HEK293 (cell line): Measurements from ENCODE around the gene FAM193B.

Experiments used
- ELK4 ChIP-seq: IDR thresholded peaks from 2 replicates; pipeline ENCODE4 v1.6.1; 2011; ENCODE audit warnings: mild to moderate bottlenecking, low read depth, low read length, borderline replicate concordance
- FEZF1 ChIP-seq: fragments of 450-650 bp; formaldehyde crosslinking; IDR thresholded peaks from 2 replicates; pipeline ENCODE4 v1.5.1; 2016; ENCODE audit warnings: missing biosample characterization, missing genetic modification characterization
- GFI1B ChIP-seq: fragments of 450-650 bp; formaldehyde crosslinking; IDR thresholded peaks from 2 replicates; pipeline ENCODE4 v1.5.1; 2016; ENCODE audit warnings: missing biosample characterization, missing genetic modification characterization
- GLI2 ChIP-seq: fragments of 450-650 bp; formaldehyde crosslinking; IDR thresholded peaks from 2 replicates; pipeline ENCODE4; 2017; ENCODE audit warnings: missing biosample characterization, missing genetic modification characterization, low read depth, borderline replicate concordance
- HOXD13 ChIP-seq: sonication (generic); formaldehyde crosslinking; IDR thresholded peaks from 2 replicates; pipeline ENCODE4 v1.8.0; 2022; ENCODE audit warnings: missing genetic modification reagents, borderline replicate concordance
- MYNN ChIP-seq: fragments of 450-650 bp; formaldehyde crosslinking; IDR thresholded peaks from 2 replicates; pipeline ENCODE4 v1.5.1; 2016; ENCODE audit warnings: missing biosample characterization, missing genetic modification characterization, borderline replicate concordance
- SCRT1 ChIP-seq: fragments of 450-650 bp; formaldehyde crosslinking; IDR thresholded peaks from 2 replicates; pipeline ENCODE4 v1.5.1; 2016; ENCODE audit warnings: missing biosample characterization, missing genetic modification characterization, borderline replicate concordance
- TCF7L2 ChIP-seq: IDR thresholded peaks from 2 replicates; pipeline ENCODE4 v1.6.1; 2011; ENCODE audit warnings: low read depth, mild to moderate bottlenecking, inconsistent platforms, low read length, moderate library complexity, borderline replicate concordance
- ZFP41 ChIP-seq: fragments of 450-650 bp; formaldehyde crosslinking; IDR thresholded peaks from 2 replicates; pipeline ENCODE4 v1.5.1; 2016; ENCODE audit warnings: missing biosample characterization, missing genetic modification characterization, borderline replicate concordance
- ZNF184 ChIP-seq: fragments of 450-650 bp; IDR thresholded peaks from 2 replicates; pipeline ENCODE4 v1.5.1; 2018; ENCODE audit warnings: missing biosample characterization, mild to moderate bottlenecking, missing genetic modification characterization
- ZNF239 ChIP-seq: fragments of 450-650 bp; formaldehyde crosslinking; IDR thresholded peaks from 2 replicates; pipeline ENCODE4 v1.5.1; 2016; ENCODE audit warnings: missing biosample characterization, missing genetic modification characterization
- ZNF248 ChIP-seq: fragments of 450-650 bp; formaldehyde crosslinking; IDR thresholded peaks from 2 replicates; pipeline ENCODE4 v1.5.1; 2017; ENCODE audit warnings: missing biosample characterization, missing genetic modification characterization
- ZNF274 ChIP-seq, 2 experiments: fragments of 200-500 bp in 1 of 2; fragments of 450-650 bp in 1 of 2; sonication (Bioruptor generic) in 1 of 2; formaldehyde crosslinking in 1 of 2; IDR thresholded peaks; 2 replicates each; pipeline versions ENCODE4 v1.5.1 to v1.6.1; 2014 to 2016; ENCODE audit warnings: borderline replicate concordance in 1 of 2, inconsistent platforms in 1 of 2, low read length in 1 of 2, missing biosample characterization in 1 of 2, missing genetic modification characterization in 1 of 2
- ZNF354C ChIP-seq: fragments of 450-650 bp; formaldehyde crosslinking; IDR thresholded peaks from 2 replicates; pipeline ENCODE4 v1.5.1; 2016; ENCODE audit warnings: missing biosample characterization, missing genetic modification characterization, low read depth, borderline replicate concordance
- ZNF394 ChIP-seq: fragments of 450-650 bp; formaldehyde crosslinking; IDR thresholded peaks from 2 replicates; pipeline ENCODE4 v1.5.1; 2016; ENCODE audit warnings: missing biosample characterization, missing genetic modification characterization, mild to moderate bottlenecking, moderate library complexity, borderline replicate concordance
- ZNF404 ChIP-seq: fragments of 450-650 bp; formaldehyde crosslinking; IDR thresholded peaks from 2 replicates; pipeline ENCODE4 v1.5.1; 2017; ENCODE audit warnings: missing biosample characterization, missing genetic modification characterization
- ZNF544 ChIP-seq: fragments of 450-650 bp; formaldehyde crosslinking; IDR thresholded peaks from 2 replicates; pipeline ENCODE4 v1.5.0; 2017; ENCODE audit warnings: missing biosample characterization, missing genetic modification characterization
- ZNF658 ChIP-seq: fragments of 450-650 bp; formaldehyde crosslinking; IDR thresholded peaks from 2 replicates; pipeline ENCODE4; 2016; ENCODE audit warnings: missing biosample characterization, missing genetic modification characterization
- ZNF660 ChIP-seq: fragments of 450-650 bp; IDR thresholded peaks from 2 replicates; pipeline ENCODE4 v1.5.1; 2018; ENCODE audit warnings: missing biosample characterization, mild to moderate bottlenecking, missing genetic modification characterization
- ZNF677 ChIP-seq: fragments of 450-650 bp; IDR thresholded peaks from 2 replicates; pipeline ENCODE4 v1.5.0; 2018; ENCODE audit warnings: missing biosample characterization, mild to moderate bottlenecking, missing genetic modification characterization, moderate library complexity
- ZNF777 ChIP-seq: fragments of 450-650 bp; formaldehyde crosslinking; IDR thresholded peaks from 2 replicates; pipeline ENCODE4 v1.5.1; 2017; ENCODE audit warnings: missing biosample characterization, missing genetic modification characterization, borderline replicate concordance
- ZSCAN23 ChIP-seq: fragments of 450-650 bp; formaldehyde crosslinking; IDR thresholded peaks from 2 replicates; pipeline ENCODE4 v1.5.1; 2016; ENCODE audit warnings: missing biosample characterization, missing genetic modification characterization
- TF ChIP-seq, protein P1 (sequence below): fragments of 450-650 bp; formaldehyde crosslinking; IDR thresholded peaks from 2 replicates; pipeline ENCODE4 v1.5.1; 2016; ENCODE audit warnings: missing biosample characterization, missing genetic modification characterization, borderline replicate concordance
- TF ChIP-seq, protein P2 (sequence below): fragments of 450-650 bp; IDR thresholded peaks from 2 replicates; pipeline ENCODE4 v1.5.1; 2018; ENCODE audit warnings: missing biosample characterization, mild to moderate bottlenecking, missing genetic modification characterization
- TF ChIP-seq, protein P3 (sequence below): fragments of 450-650 bp; formaldehyde crosslinking; IDR thresholded peaks from 2 replicates; pipeline ENCODE4 v1.5.1; 2016; ENCODE audit warnings: missing biosample characterization, missing genetic modification characterization
- TF ChIP-seq, protein P4 (sequence below): fragments of 450-650 bp; formaldehyde crosslinking; IDR thresholded peaks from 2 replicates; pipeline ENCODE4 v1.5.1; 2017; ENCODE audit warnings: missing biosample characterization, missing genetic modification characterization

FAM193B gene

GRCh38 chr5:177497292-177498012 is 56.9 kb downstream of the FAM193B start, which contains the start of gene PDLIM7 (continued):
- no peak for TF ChIP-seq ZNF274 (IDR thresholded peaks at IDR 0.05; ENCODE audit: low read length)
- no peak for TF ChIP-seq ZNF274 (tag by site-specific recombination; IDR thresholded peaks at IDR 0.05; ENCODE audit: borderline replicate concordance)
- no peak for TF ChIP-seq ZSCAN23 (tag by site-specific recombination)
- TF ChIP-seq TCF7L2, result no peak
- no peak for TF ChIP-seq ZNF777 (tag by site-specific recombination)
- TF ChIP-seq, protein P1, sequence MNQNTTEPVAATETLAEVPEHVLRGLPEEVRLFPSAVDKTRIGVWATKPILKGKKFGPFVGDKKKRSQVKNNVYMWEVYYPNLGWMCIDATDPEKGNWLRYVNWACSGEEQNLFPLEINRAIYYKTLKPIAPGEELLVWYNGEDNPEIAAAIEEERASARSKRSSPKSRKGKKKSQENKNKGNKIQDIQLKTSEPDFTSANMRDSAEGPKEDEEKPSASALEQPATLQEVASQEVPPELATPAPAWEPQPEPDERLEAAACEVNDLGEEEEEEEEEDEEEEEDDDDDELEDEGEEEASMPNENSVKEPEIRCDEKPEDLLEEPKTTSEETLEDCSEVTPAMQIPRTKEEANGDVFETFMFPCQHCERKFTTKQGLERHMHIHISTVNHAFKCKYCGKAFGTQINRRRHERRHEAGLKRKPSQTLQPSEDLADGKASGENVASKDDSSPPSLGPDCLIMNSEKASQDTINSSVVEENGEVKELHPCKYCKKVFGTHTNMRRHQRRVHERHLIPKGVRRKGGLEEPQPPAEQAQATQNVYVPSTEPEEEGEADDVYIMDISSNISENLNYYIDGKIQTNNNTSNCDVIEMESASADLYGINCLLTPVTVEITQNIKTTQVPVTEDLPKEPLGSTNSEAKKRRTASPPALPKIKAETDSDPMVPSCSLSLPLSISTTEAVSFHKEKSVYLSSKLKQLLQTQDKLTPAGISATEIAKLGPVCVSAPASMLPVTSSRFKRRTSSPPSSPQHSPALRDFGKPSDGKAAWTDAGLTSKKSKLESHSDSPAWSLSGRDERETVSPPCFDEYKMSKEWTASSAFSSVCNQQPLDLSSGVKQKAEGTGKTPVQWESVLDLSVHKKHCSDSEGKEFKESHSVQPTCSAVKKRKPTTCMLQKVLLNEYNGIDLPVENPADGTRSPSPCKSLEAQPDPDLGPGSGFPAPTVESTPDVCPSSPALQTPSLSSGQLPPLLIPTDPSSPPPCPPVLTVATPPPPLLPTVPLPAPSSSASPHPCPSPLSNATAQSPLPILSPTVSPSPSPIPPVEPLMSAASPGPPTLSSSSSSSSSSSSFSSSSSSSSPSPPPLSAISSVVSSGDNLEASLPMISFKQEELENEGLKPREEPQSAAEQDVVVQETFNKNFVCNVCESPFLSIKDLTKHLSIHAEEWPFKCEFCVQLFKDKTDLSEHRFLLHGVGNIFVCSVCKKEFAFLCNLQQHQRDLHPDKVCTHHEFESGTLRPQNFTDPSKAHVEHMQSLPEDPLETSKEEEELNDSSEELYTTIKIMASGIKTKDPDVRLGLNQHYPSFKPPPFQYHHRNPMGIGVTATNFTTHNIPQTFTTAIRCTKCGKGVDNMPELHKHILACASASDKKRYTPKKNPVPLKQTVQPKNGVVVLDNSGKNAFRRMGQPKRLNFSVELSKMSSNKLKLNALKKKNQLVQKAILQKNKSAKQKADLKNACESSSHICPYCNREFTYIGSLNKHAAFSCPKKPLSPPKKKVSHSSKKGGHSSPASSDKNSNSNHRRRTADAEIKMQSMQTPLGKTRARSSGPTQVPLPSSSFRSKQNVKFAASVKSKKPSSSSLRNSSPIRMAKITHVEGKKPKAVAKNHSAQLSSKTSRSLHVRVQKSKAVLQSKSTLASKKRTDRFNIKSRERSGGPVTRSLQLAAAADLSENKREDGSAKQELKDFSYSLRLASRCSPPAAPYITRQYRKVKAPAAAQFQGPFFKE (tag by site-specific recombination), result no peak
- no peak for TF ChIP-seq ZNF404 (tag by site-specific recombination)
- no peak for TF ChIP-seq GFI1B (tag by site-specific recombination)
- TF ChIP-seq ZNF658 (tag by site-specific recombination), result no peak
- TF ChIP-seq ZNF544 (tag by site-specific recombination), result no peak
- TF ChIP-seq, protein P2, sequence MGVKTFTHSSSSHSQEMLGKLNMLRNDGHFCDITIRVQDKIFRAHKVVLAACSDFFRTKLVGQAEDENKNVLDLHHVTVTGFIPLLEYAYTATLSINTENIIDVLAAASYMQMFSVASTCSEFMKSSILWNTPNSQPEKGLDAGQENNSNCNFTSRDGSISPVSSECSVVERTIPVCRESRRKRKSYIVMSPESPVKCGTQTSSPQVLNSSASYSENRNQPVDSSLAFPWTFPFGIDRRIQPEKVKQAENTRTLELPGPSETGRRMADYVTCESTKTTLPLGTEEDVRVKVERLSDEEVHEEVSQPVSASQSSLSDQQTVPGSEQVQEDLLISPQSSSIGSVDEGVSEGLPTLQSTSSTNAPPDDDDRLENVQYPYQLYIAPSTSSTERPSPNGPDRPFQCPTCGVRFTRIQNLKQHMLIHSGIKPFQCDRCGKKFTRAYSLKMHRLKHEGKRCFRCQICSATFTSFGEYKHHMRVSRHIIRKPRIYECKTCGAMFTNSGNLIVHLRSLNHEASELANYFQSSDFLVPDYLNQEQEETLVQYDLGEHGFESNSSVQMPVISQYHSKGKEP (tag by site-specific recombination), result no peak
- no peak for TF ChIP-seq SCRT1 (tag by site-specific recombination)
- TF ChIP-seq ELK4, result no peak
- TF ChIP-seq HOXD13 (CRISPR knock-in tag), result no peak
- TF ChIP-seq MYNN (tag by site-specific recombination), result no peak
- TF ChIP-seq ZNF248 (tag by site-specific recombination), result no peak
- no peak for TF ChIP-seq ZFP41
- 0 out of 2 replicates have a peak, but pooled peaks have one; percentile 57 for TF ChIP-seq ZNF184
- no peak for TF ChIP-seq FEZF1
- TF ChIP-seq ZNF660 (tag by site-specific recombination), result no peak
- no peak for TF ChIP-seq ZNF394 (tag by site-specific recombination)
- no peak for TF ChIP-seq ZNF239 (tag by site-specific recombination)
- no peak for TF ChIP-seq GLI2
- TF ChIP-seq, protein P3, sequence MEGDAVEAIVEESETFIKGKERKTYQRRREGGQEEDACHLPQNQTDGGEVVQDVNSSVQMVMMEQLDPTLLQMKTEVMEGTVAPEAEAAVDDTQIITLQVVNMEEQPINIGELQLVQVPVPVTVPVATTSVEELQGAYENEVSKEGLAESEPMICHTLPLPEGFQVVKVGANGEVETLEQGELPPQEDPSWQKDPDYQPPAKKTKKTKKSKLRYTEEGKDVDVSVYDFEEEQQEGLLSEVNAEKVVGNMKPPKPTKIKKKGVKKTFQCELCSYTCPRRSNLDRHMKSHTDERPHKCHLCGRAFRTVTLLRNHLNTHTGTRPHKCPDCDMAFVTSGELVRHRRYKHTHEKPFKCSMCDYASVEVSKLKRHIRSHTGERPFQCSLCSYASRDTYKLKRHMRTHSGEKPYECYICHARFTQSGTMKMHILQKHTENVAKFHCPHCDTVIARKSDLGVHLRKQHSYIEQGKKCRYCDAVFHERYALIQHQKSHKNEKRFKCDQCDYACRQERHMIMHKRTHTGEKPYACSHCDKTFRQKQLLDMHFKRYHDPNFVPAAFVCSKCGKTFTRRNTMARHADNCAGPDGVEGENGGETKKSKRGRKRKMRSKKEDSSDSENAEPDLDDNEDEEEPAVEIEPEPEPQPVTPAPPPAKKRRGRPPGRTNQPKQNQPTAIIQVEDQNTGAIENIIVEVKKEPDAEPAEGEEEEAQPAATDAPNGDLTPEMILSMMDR (tag by site-specific recombination), result peak; percentile 27
- TF ChIP-seq, protein P4, sequence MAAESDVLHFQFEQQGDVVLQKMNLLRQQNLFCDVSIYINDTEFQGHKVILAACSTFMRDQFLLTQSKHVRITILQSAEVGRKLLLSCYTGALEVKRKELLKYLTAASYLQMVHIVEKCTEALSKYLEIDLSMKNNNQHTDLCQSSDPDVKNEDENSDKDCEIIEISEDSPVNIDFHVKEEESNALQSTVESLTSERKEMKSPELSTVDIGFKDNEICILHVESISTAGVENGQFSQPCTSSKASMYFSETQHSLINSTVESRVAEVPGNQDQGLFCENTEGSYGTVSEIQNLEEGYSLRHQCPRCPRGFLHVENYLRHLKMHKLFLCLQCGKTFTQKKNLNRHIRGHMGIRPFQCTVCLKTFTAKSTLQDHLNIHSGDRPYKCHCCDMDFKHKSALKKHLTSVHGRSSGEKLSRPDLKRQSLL (tag by site-specific recombination), result no peak
- no peak for TF ChIP-seq ZNF354C
- TF ChIP-seq ZNF677 (tag by site-specific recombination), result no peak
